Measurements from ENCODE around the gene ATP2B3. TPM values are rescaled to one million over a fixed set of nuclear protein-coding genes. Genes with fewer than 3 reads are reported as not detected.

Gene ATP2B3
- polyA plus RNA-seq, 1 donor (not counting 4 experiments of a cell fraction or from before 2014, with no cell fraction given), result not detected

GRCh38 chrX:153493085-153493484 is 24.4 kb upstream of the ATP2B3 start:
- Histone ChIP-seq H3K4me1 (ENCODE audit: control insufficient read depth, extremely low read depth, insufficient read depth, low read length) (peaks cover 2% of the 10 kb centered on the region), H4K20me1 (ENCODE audit: control insufficient read depth, extremely low read depth, insufficient read depth, low read length) (no peaks in the 10 kb centered on the region), H3K9me3 (ENCODE audit: control insufficient read depth, low read depth, low read length) (no peaks in the 10 kb centered on the region), H3K4me2 (ENCODE audit: control insufficient read depth, extremely low read depth, insufficient read depth, low read depth, low read length) (no peak overlapping the region), H3K79me2 (ENCODE audit: control insufficient read depth, insufficient read depth, low read length) (no peaks in the 10 kb centered on the region), H3K4me3 (ENCODE audit: control insufficient read depth in 2 of 3, extremely low read depth in 1 of 3, insufficient read depth in 2 of 3, low read depth in 1 of 3, low read length in 3 of 3) (no peak overlapping the region), H3K27me3 (ENCODE audit: control insufficient read depth, extremely low read depth, insufficient read depth, low read length) (peaks cover 21% of the 10 kb centered on the region), H3K36me3 (ENCODE audit: control insufficient read depth in 2 of 2, extremely low read depth in 1 of 2, insufficient read depth in 2 of 2, low read length in 2 of 2) (no peaks in the 10 kb centered on the region), H3K9me1 (ENCODE audit: control insufficient read depth, extremely low read depth, insufficient read depth, low read length) (no peaks in the 10 kb centered on the region), H3K27ac (ENCODE audit: control insufficient read depth, insufficient read depth, low read length) (no peak overlapping the region), H3K9ac (ENCODE audit: control insufficient read depth, extremely low read depth, insufficient read depth, low read length) (no peak overlapping the region), H2AFZ (ENCODE audit: control insufficient read depth, low read length) (no peak overlapping the region)
- dilution Hi-C loops (cut with MboI; ENCODE audit: extremely low pct_ligation_motif_present, low sequenced_read_pairs), result no loop called here
- DNase-seq (ENCODE audit: low read depth, low spot score) (no peak), FAIRE-seq (no peak)
- TF ChIP-seq CTCF (optimal IDR thresholded peaks at IDR 0.05 in 1 of 3, IDR thresholded peaks at IDR 0.05 in 1 of 3, conservative IDR thresholded peaks at IDR 0.05 in 1 of 3; ENCODE audit: extremely low read depth in 1 of 3, insufficient read depth in 2 of 3, low read length in 3 of 3) (no peak), EZH2 (IDR thresholded peaks at IDR 0.05; ENCODE audit: low read length) (no peak)

- Histone ChIP-seq H3K36me3 (ENCODE audit: control insufficient read depth in 2 of 2, extremely low read depth in 1 of 2, insufficient read depth in 2 of 2, low read length in 2 of 2) (no peaks in the 10 kb centered on the region), H3K4me1 (ENCODE audit: control insufficient read depth, extremely low read depth, insufficient read depth, low read length) (peaks cover 2% of the 10 kb centered on the region), H3K79me2 (ENCODE audit: control insufficient read depth, insufficient read depth, low read length) (no peaks in the 10 kb centered on the region), H3K9me1 (ENCODE audit: control insufficient read depth, extremely low read depth, insufficient read depth, low read length) (no peaks in the 10 kb centered on the region), H3K9ac (ENCODE audit: control insufficient read depth, extremely low read depth, insufficient read depth, low read length) (no peak overlapping the region), H3K4me3 (ENCODE audit: control insufficient read depth in 2 of 3, extremely low read depth in 1 of 3, insufficient read depth in 2 of 3, low read depth in 1 of 3, low read length in 3 of 3) (no peak overlapping the region), H4K20me1 (ENCODE audit: control insufficient read depth, extremely low read depth, insufficient read depth, low read length) (no peaks in the 10 kb centered on the region), H3K4me2 (ENCODE audit: control insufficient read depth, extremely low read depth, insufficient read depth, low read depth, low read length) (no peak overlapping the region), H2AFZ (ENCODE audit: control insufficient read depth, low read length) (no peak overlapping the region), H3K27me3 (ENCODE audit: control insufficient read depth, extremely low read depth, insufficient read depth, low read length) (peaks cover 26% of the 10 kb centered on the region), H3K9me3 (ENCODE audit: control insufficient read depth, low read depth, low read length) (no peaks in the 10 kb centered on the region), H3K27ac (ENCODE audit: control insufficient read depth, insufficient read depth, low read length) (no peak overlapping the region)
- DNase-seq (ENCODE audit: low read depth, low spot score) (no peak), FAIRE-seq (no peak)
- TF ChIP-seq CTCF (optimal IDR thresholded peaks at IDR 0.05 in 1 of 3, IDR thresholded peaks at IDR 0.05 in 1 of 3, conservative IDR thresholded peaks at IDR 0.05 in 1 of 3; ENCODE audit: extremely low read depth in 1 of 3, insufficient read depth in 2 of 3, low read length in 3 of 3) (no peak), EZH2 (IDR thresholded peaks at IDR 0.05; ENCODE audit: low read length) (no peak)
- dilution Hi-C loops (cut with MboI; ENCODE audit: extremely low pct_ligation_motif_present, low sequenced_read_pairs), result no loop called here
Observed at GRCh38 chrX:153494061-153494460, 23.4 kb upstream of the ATP2B3 start.

Measured in keratinocyte (primary cell).